ENCODE measurements around the gene NUDCD3. TPM values are rescaled to one million over a fixed set of nuclear protein-coding genes. Genes with fewer than 3 reads are reported as not detected.

Gene NUDCD3
- total and polyA plus RNA-seq, 2 experiments from 2014 or later = 35.7 to 42.7 TPM

DNA sequence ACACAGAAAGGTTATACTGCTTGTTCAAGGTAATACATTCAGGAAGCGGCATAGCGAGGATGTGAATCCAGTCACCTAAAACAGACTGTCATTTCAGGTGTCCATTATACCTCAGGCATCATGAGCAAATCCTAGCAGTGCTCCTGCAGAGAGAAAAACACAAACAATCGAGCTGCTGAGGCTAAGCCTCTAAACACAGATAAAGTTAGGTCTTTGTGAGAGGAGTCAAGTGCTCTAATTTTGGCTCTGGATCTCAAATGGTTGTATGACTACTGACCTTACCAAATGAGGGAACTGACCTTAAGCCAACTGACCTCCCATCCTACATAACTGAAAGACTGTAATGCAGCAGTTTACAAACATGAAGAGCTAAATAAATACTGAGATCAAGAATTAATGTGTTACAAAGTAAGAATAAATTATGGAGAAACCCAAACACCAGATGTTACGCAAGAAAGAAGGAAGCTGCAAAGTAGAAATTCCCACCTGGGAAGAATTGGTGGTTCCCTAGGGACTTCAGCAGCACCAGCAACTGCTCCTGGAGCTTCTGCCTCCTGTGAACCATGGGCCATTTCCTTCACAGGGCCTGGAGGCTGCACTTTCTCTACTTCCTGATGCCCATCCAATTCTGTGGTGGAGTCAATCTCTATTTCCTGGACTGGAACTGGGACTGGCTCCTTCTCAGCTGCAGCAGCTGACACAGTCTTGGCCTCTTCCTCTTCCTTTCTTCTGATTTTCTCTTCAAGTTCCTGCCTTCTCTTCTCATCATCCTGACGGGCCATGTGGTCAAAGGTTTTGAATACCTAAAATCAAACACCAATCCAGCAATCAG is 5.8 kb downstream of the NUDCD3 start:
- H3F3A ChIP-seq (replicated peaks; ENCODE audit: low read depth) = no peaks in the 10 kb centered on the region
- H4K20me1 ChIP-seq (replicated peaks; ENCODE audit: insufficient read depth) = peaks cover 57% of the 10 kb centered on the region
- Mint-ChIP-seq H3K36me3 (ENCODE audit: low read depth) (peaks cover 47% of the 10 kb centered on the region), H3K4me1 (peaks cover 14% of the 10 kb centered on the region), H3K27ac (no peak overlapping the region), H3K27me3 (ENCODE audit: insufficient read depth, low read depth, poor library complexity) (no peaks in the 10 kb centered on the region), H3K9me3 (no peaks in the 10 kb centered on the region), H3K4me3 (no peak overlapping the region)
- H3K4me3 ChIP-seq = no peak overlapping the region
- ATAC-seq (no peak), DNase-seq (ENCODE audit: low spot score) (no peak)
- H3K9me2 ChIP-seq (ENCODE audit: insufficient read depth) = no peaks in the 10 kb centered on the region
- H3K79me2 ChIP-seq (replicated peaks; ENCODE audit: insufficient read depth) = peaks cover 63% of the 10 kb centered on the region
- no peak overlapping the region for H2AFZ ChIP-seq
- peaks cover 7% of the 10 kb centered on the region for H3K4me1 ChIP-seq (ENCODE audit: insufficient read depth)
- TF ChIP-seq JUNB (IDR thresholded peaks at IDR 0.05; ENCODE audit: unreplicated experiment) = no peak
- TF ChIP-seq, protein P1, sequence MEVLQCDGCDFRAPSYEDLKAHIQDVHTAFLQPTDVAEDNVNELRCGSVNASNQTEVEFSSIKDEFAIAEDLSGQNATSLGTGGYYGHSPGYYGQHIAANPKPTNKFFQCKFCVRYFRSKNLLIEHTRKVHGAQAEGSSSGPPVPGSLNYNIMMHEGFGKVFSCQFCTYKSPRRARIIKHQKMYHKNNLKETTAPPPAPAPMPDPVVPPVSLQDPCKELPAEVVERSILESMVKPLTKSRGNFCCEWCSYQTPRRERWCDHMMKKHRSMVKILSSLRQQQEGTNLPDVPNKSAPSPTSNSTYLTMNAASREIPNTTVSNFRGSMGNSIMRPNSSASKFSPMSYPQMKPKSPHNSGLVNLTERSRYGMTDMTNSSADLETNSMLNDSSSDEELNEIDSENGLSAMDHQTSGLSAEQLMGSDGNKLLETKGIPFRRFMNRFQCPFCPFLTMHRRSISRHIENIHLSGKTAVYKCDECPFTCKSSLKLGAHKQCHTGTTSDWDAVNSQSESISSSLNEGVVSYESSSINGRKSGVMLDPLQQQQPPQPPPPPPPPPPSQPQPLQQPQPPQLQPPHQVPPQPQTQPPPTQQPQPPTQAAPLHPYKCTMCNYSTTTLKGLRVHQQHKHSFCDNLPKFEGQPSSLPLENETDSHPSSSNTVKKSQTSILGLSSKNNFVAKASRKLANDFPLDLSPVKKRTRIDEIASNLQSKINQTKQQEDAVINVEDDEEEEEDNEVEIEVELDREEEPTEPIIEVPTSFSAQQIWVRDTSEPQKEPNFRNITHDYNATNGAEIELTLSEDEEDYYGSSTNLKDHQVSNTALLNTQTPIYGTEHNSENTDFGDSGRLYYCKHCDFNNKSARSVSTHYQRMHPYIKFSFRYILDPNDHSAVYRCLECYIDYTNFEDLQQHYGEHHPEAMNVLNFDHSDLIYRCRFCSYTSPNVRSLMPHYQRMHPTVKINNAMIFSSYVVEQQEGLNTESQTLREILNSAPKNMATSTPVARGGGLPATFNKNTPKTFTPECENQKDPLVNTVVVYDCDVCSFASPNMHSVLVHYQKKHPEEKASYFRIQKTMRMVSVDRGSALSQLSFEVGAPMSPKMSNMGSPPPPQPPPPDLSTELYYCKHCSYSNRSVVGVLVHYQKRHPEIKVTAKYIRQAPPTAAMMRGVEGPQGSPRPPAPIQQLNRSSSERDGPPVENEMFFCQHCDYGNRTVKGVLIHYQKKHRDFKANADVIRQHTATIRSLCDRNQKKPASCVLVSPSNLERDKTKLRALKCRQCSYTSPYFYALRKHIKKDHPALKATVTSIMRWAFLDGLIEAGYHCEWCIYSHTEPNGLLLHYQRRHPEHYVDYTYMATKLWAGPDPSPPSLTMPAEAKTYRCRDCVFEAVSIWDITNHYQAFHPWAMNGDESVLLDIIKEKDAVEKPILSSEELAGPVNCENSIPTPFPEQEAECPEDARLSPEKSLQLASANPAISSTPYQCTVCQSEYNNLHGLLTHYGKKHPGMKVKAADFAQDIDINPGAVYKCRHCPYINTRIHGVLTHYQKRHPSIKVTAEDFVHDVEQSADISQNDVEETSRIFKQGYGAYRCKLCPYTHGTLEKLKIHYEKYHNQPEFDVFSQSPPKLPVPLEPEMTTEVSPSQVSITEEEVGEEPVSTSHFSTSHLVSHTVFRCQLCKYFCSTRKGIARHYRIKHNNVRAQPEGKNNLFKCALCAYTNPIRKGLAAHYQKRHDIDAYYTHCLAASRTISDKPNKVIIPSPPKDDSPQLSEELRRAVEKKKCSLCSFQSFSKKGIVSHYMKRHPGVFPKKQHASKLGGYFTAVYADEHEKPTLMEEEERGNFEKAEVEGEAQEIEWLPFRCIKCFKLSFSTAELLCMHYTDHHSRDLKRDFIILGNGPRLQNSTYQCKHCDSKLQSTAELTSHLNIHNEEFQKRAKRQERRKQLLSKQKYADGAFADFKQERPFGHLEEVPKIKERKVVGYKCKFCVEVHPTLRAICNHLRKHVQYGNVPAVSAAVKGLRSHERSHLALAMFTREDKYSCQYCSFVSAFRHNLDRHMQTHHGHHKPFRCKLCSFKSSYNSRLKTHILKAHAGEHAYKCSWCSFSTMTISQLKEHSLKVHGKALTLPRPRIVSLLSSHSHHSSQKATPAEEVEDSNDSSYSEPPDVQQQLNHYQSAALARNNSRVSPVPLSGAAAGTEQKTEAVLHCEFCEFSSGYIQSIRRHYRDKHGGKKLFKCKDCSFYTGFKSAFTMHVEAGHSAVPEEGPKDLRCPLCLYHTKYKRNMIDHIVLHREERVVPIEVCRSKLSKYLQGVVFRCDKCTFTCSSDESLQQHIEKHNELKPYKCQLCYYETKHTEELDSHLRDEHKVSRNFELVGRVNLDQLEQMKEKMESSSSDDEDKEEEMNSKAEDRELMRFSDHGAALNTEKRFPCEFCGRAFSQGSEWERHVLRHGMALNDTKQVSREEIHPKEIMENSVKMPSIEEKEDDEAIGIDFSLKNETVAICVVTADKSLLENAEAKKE (CRISPR knock-in tag; IDR thresholded peaks at IDR 0.05) = no peak
- TF ChIP-seq, protein P2, sequence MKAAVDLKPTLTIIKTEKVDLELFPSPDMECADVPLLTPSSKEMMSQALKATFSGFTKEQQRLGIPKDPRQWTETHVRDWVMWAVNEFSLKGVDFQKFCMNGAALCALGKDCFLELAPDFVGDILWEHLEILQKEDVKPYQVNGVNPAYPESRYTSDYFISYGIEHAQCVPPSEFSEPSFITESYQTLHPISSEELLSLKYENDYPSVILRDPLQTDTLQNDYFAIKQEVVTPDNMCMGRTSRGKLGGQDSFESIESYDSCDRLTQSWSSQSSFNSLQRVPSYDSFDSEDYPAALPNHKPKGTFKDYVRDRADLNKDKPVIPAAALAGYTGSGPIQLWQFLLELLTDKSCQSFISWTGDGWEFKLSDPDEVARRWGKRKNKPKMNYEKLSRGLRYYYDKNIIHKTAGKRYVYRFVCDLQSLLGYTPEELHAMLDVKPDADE (IDR thresholded peaks at IDR 0.05) = no peak
- no peak for TF ChIP-seq STAT1 (IDR thresholded peaks at IDR 0.05; ENCODE audit: unreplicated experiment)
- TF ChIP-seq REST (IDR thresholded peaks at IDR 0.05; ENCODE audit: unreplicated experiment) = no peak
- TF ChIP-seq POLR2AphosphoS5 (IDR thresholded peaks at IDR 0.05; ENCODE audit: low read depth) = no peak
- TF ChIP-seq EZH2 (IDR thresholded peaks at IDR 0.05; ENCODE audit: low read depth, unreplicated experiment) = no peak
- TF ChIP-seq, protein P3, sequence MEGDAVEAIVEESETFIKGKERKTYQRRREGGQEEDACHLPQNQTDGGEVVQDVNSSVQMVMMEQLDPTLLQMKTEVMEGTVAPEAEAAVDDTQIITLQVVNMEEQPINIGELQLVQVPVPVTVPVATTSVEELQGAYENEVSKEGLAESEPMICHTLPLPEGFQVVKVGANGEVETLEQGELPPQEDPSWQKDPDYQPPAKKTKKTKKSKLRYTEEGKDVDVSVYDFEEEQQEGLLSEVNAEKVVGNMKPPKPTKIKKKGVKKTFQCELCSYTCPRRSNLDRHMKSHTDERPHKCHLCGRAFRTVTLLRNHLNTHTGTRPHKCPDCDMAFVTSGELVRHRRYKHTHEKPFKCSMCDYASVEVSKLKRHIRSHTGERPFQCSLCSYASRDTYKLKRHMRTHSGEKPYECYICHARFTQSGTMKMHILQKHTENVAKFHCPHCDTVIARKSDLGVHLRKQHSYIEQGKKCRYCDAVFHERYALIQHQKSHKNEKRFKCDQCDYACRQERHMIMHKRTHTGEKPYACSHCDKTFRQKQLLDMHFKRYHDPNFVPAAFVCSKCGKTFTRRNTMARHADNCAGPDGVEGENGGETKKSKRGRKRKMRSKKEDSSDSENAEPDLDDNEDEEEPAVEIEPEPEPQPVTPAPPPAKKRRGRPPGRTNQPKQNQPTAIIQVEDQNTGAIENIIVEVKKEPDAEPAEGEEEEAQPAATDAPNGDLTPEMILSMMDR (conservative IDR thresholded peaks at IDR 0.05; ENCODE audit: low read depth in 2 of 2) = no peak
- TF ChIP-seq NANOG (IDR thresholded peaks at IDR 0.05; ENCODE audit: borderline replicate concordance) = no peak
- no peak for TF ChIP-seq EZH2phosphoT487 (IDR thresholded peaks at IDR 0.05; ENCODE audit: unreplicated experiment)
- no peak for TF ChIP-seq ZNF114 (CRISPR knock-in tag; IDR thresholded peaks at IDR 0.05)
- no peak for TF ChIP-seq CREB1 (CRISPR knock-in tag; IDR thresholded peaks at IDR 0.05; ENCODE audit: low read depth)
- TF ChIP-seq ZNF331 (CRISPR knock-in tag; IDR thresholded peaks at IDR 0.05; ENCODE audit: low read depth) = no peak
- H3K27me3 ChIP-seq (ENCODE audit: insufficient read depth) = no peaks in the 10 kb centered on the region
- H3K36me3 ChIP-seq (ENCODE audit: insufficient read depth) = peaks cover 30% of the 10 kb centered on the region
- H3K4me2 ChIP-seq = no peak overlapping the region
- no peak overlapping the region for H3K27ac ChIP-seq (ENCODE audit: low read depth)
